C4-2B (cell line): ENCODE results near the gene CLRN1.

ENCODE experiments used
- CTCF ChIP-seq: fragments of 450-650 bp; conservative IDR thresholded peaks from 2 replicates; pipeline ENCODE4 v1.5.1; 2017; ENCODE audit warnings: mild to moderate bottlenecking
- ZFX ChIP-seq: fragments of 450-650 bp; IDR thresholded peaks from 2 replicates; pipeline ENCODE4 v1.6.1; 2017

GRCh38 chr3:150998996-150999395 is 26.5 kb upstream of the CLRN1 start:
- no peak for TF ChIP-seq CTCF
- TF ChIP-seq ZFX = no peak
